ENCODE results near the gene SLC39A8.

The SLC39A8 gene

GRCh38 chr4:102339018-102339417 lies 6.3 kb downstream of the SLC39A8 start:
- no peak for DNase-seq (ENCODE audit: low read depth in 2 of 2)

- DNase-seq (ENCODE audit: low read depth in 2 of 2) = no peak
Measured at GRCh38 chr4:102338405-102338804, 6.9 kb downstream of the SLC39A8 start.

DNA sequence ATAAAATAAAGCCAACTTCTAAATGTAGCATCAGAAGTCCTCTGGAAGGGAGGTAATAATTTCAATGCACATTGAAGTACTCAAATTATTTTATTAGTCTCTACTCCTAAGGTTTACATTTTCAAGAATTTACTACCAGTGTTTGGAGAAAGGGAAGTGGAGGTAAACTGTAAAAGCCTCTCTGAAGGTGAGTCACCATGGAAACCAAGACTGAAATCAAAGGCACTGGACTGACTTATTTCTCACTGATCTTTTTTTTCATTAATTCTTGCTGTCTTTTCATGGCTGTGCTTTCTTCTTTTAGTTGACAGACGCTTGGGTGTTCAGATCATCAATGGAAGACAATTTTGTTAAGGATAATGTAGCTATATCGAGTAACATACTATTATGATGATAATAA lies 9.7 kb downstream of the SLC39A8 start:
- no peak for DNase-seq (ENCODE audit: low read depth in 2 of 2)

GRCh38 chr4:102334624-102335023 lies 10.7 kb downstream of the SLC39A8 start:
- no peak for DNase-seq (ENCODE audit: low read depth in 2 of 2)

DNA sequence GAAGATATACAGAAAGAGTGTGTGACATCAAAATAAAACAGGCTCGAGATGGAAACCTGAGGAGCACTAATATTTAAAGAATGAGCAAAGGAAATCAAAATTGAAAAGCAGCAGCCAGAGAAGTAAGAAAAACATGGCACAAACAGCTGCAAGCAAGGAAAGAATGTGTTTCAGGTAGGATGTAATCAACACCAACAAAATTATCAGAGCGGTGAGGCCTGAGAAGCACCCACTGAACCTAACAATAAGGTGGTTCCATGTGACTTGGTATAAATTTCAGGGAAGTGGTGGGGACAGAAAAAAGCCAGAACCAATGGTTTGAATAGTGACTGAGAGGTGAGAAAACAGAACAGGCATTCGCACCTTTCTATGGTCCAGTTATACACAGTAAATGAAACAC lies 11.5 kb downstream of the SLC39A8 start:
- no peak for DNase-seq (ENCODE audit: low read depth in 2 of 2)

GRCh38 chr4:102328045-102328444 lies 17.2 kb downstream of the SLC39A8 start:
- no peak for DNase-seq (ENCODE audit: low read depth in 2 of 2)

DNA sequence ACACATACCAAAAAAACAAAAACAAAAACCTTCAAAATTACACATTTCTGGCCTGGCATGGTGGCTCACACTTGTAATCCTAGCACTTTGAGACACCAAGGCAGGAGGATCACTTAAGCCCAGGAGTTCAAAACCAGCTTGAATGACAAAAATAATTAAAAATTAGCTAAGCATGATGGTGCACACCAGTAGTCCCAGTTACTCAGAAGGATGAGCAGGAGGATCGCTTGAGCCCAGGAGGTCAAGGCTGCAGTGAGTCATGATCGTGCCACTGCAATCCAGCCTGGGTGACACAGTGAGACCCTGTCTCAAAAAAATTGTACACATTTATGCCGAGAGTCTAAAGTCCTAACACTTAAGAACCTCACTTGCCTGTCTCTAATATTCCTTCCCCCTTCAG lies 18.3 kb downstream of the SLC39A8 start:
- DNase-seq (ENCODE audit: low read depth in 2 of 2) = no peak

GRCh38 chr4:102324730-102325129 lies 20.6 kb downstream of the SLC39A8 start:
- DNase-seq (ENCODE audit: low read depth in 2 of 2) = no peak

- DNase-seq (ENCODE audit: low read depth in 2 of 2) = no peak
Measured at GRCh38 chr4:102322736-102323135, 22.5 kb downstream of the SLC39A8 start.

DNA sequence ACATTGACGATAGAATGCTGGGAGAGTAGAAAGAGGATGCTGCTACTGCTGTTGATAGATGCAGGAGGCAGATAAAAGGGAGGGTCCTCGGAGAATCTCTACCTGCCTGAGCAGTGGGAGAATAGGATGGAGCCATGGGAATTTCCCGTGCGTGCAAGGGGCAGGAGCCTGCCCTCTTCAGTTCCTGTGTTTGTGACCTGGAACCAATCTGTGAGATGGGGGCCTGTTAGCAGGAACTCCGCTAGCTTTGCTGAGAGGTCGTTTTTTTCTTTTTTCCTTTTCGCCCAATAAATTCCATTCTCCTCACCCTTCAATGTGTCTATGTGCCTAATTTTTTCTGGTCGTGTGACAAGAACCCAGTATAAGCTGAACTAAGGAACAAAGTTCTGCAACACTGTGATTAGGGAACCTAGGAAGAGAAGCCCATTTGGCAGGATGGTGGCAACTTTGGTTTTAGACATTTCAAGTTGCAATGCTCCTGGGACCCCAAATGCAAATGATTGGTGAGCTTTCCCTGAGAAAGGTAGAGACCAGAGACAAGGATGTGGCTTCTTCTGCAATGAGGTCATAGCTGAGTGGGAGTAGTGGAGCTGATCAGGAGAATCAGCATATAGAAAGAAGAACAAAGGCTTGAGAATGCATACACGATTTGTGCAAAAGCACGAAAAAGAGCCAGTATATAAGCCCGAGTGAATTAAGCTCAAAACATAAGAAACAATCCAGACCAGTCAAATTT lies 23.9 kb downstream of the SLC39A8 start:
- DNase-seq (ENCODE audit: low read depth in 2 of 2) = no peak

- no peak for DNase-seq (ENCODE audit: low read depth in 2 of 2)
Measured at GRCh38 chr4:102319594-102319993, 25.7 kb downstream of the SLC39A8 start.

DNA sequence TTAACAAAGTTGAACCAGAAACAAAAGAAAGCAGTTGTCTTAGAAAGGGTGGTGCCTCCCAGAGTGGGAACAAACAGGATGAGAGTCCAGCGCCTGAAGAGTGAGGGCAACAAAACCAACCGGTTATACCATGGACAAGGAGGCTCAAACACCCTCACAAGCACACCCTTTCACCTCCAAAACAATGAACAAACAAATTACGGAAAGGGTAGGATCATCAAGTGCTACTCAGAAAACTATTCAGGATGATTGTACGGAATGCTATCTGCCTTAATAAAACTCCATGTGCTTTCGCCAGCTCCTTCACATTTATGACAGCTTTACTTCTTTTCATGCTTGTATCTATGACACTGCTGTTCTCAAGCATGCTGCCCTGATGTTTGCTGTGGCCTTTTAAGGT lies 26.8 kb downstream of the SLC39A8 start:
- DNase-seq (ENCODE audit: low read depth in 2 of 2) = no peak

DNA sequence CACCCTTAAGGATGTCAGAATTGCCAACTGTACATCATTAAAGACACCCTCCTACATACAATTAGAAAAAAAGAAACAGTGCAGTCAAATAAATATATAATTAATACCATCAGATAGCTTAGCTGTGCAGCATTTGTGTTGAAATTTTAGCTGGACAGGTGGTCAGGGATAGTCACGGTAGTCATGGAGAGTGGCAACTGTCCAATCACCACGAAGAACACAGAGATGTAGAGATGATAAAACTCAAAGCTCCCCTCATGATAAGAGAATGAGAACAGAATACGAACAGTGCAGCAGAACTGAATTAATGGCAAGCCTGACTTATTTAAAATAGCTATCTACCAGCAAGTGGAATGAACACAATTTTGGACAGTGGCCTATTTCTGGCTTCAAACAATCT lies 27.2 kb downstream of the SLC39A8 start:
- no peak for DNase-seq (ENCODE audit: low read depth in 2 of 2)

- DNase-seq (ENCODE audit: low read depth in 2 of 2) = no peak
Measured at GRCh38 chr4:102317459-102317858, 27.8 kb downstream of the SLC39A8 start.

DNA sequence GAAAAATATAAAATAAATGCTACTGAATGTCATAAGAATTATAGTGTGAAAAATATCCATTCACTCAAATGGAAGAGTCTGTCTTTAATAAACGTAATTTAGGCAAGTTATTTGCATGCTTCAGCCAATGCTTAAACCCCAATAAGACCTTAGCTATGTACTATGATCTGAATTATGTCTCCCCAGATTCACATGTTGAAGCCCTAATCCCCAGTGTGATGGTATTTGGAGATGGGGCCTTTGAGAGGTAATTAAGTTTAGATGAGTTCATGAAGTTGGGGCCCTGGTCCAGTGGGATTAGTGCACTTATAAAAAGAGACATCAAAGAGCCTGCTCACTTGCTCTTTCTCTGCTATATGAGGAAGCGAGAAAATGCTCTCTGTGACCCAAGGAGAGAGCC lies 28.7 kb downstream of the SLC39A8 start:
- DNase-seq (ENCODE audit: low read depth in 2 of 2) = no peak

DNA sequence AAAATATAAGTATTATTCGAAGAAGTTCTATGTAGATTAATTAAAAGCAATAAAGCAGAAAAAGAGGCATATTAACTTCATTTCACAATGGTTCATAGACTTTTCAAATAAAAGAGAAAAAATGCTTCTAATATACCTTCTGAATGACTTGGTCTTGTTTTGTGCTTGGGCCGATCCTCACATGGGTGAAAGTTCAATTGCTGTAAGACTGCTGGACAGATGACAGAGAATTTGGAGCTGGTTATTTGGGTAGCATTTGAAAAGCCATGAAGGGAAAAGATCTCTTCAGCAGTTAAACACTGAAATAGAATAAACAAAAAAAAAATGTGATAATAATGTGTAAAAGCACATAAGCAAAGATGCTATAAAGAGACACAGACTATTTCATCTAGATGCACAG lies 29.8 kb downstream of the SLC39A8 start:
- DNase-seq (ENCODE audit: low read depth in 2 of 2) = no peak

DNA sequence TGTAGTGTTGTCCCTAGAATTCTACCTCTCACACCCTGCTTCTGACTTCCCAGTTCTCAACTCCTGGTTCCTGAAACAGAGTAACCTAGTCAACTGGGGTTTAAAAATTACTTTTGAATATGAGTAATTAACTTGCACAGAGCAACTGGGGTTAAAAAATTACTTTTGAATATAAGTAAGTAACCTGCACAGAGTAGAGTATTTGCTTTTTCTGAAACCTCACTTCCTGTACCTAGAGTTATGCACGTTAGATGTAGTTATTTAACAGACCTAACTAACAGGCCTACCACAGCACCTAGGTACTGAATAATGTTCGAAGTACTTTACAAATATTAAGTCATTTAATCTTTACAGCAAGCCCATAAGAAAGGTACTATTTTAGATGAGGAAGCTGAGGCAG lies 32.9 kb downstream of the SLC39A8 start:
- DNase-seq (ENCODE audit: low read depth in 2 of 2) = no peak

DNA sequence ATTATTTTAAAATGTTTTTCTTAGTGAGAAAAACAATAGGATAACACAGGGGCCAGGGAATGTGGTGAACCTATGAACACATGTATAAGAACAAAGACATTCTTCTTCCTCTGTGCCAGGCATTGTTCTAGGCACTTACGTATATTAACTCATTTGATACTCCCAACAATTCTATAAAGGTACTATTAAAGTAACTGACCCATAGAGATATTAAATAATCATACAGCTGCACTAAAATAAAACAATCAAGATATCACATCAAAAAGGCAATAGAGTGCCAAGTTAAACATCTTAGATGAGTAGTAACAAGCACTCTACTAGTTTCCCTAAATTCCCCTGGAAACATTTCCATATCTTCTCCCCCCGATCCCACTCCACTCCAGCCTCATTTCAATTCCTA lies 33.4 kb downstream of the SLC39A8 start:
- DNase-seq (ENCODE audit: low read depth in 2 of 2) = no peak

DNA sequence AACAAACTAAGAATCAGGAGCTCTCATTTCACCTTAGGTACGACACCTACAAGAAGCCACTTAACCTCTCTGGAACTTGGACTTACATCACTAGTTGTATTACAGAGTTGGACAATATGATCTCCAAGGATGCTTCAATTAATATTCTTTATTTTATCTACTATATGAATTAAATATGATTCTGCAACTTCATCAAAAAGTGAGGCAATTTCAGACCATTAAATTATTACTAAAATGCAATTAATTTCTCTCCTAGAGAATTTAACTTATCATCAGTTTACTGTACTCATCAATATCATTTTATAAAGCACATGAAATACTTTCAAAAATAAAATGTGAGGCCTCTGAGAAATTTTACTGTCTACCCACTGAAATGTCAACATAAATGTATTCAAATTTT lies 33.9 kb downstream of the SLC39A8 start:
- DNase-seq (ENCODE audit: low read depth in 2 of 2) = no peak

- no peak for DNase-seq (ENCODE audit: low read depth in 2 of 2)
Measured at GRCh38 chr4:102308032-102308799, 37.1 kb downstream of the SLC39A8 start.

GRCh38 chr4:102305666-102306065 lies 39.6 kb downstream of the SLC39A8 start:
- DNase-seq (ENCODE audit: low read depth in 2 of 2) = no peak

- DNase-seq (ENCODE audit: low read depth in 2 of 2) = no peak
Measured at GRCh38 chr4:102302762-102303161, 42.5 kb downstream of the SLC39A8 start.

DNA sequence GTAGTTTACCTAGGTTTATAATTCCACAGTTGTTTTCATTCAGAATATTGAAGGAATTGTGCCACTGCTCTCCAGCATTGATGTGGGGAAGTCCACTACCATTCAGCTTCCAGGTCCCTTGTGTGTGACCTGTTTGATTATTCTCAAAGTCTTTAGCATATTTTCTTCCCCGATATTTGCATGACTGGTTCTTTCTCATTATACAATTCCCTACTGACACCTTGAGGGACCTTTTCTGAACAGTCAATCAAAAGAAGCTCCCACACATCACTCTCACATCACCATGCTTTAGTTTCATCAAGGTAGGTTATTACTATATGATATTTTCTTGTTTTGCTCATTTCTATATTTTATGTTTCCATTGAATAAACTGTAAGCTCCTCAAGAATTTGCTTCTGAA lies 44.1 kb downstream of the SLC39A8 start:
- DNase-seq (ENCODE audit: low read depth in 2 of 2) = no peak

Data from fibroblast of skin of left biceps (primary cell).